K562 (cell line): ENCODE results near the gene NEB. TPM values are rescaled to one million over a fixed set of nuclear protein-coding genes. Genes with fewer than 3 reads are reported as not detected.

Experiments used
- ATAC-seq: fragments of 200-7000 bp; cut with Tn5 transposase; 3 replicates; pipeline ENCODE4 v1.9.1; 2020; ENCODE audit warnings: moderate library complexity
- BruUV-seq: library from RNA; stranded (reverse); fragments of 400-500 nt; replicated peaks from 2 replicates; lab custom pipeline; 2021; lab: Mats Ljungman, UMichigan
- CTCF ChIA-PET: fragments of 300-600 bp; formaldehyde crosslinking; extraction: SDS; loops from one replicate; lab custom pipeline; 2021; ENCODE audit warnings: low intra/inter-chr PET ratio; lab: Yijun Ruan, JAX
- POLR2A ChIA-PET: fragments of 300-600, 350-650 bp; sonication (Branson Sonifier 250); formaldehyde crosslinking; extraction: SDS; loops from one replicate; lab custom pipeline; 2021; ENCODE audit warnings: antibody characterized with exemption, inconsistent platforms; lab: Yijun Ruan, JAX
- DNase-seq, 4 experiments: peaks; one replicate each; pipeline versions ENCODE4 v3.0.0 to v3.0.0-alpha.2; 2011 to 2018; ENCODE audit warnings: low spot score in 3 of 4, mixed read lengths in 3 of 4; ENCODE audit errors: extremely low read depth in 1 of 4
- FAIRE-seq: peaks from 2 replicates; lab custom pipeline; 2011; peaks lifted over from hg19 to GRCh38; lab: Jason Lieb, UNC
- H2AFZ ChIP-seq: 2 replicates; pipeline ENCODE4 v1.6.0; 2011; ENCODE audit warnings: low read depth, low read length, control low read depth, inconsistent platforms
- H3K27ac ChIP-seq: fragments of 200-600 bp; 3 replicates; pipeline ENCODE4 v1.8.0; 2011; ENCODE audit warnings: low read depth, mild to moderate bottlenecking, control low read depth, inconsistent platforms, low read length, moderate library complexity, mixed read lengths; ENCODE audit errors: extremely low read depth
- H3K27me3 ChIP-seq, 2 experiments: fragments of 300-600 bp in 1 of 2; 2 replicates in 1 of 2; 3 replicates in 1 of 2; pipeline versions ENCODE4 v1.6.0 to v1.8.0; 2011; ENCODE audit warnings: inconsistent platforms in 2 of 2, low read length in 2 of 2, mild to moderate bottlenecking in 1 of 2, mixed read lengths in 1 of 2, moderate library complexity in 1 of 2; ENCODE audit not compliant: control insufficient read depth in 2 of 2, insufficient read depth in 2 of 2
- H3K36me3 ChIP-seq: fragments of 300-600 bp; 3 replicates; pipeline ENCODE4 v1.8.0; 2011; ENCODE audit warnings: mild to moderate bottlenecking, low read length, inconsistent platforms; ENCODE audit not compliant: control insufficient read depth, insufficient read depth
- H3K4me1 ChIP-seq, 2 experiments: fragments of 200-600 bp in 1 of 2; replicated peaks in 1 of 2; 2 replicates in 1 of 2; 3 replicates in 1 of 2; pipeline versions ENCODE4 v1.5.1 to v1.8.0; 2011; ENCODE audit warnings: inconsistent platforms in 2 of 2, low read length in 2 of 2, mild to moderate bottlenecking in 1 of 2, mixed read lengths in 1 of 2, moderate library complexity in 1 of 2; ENCODE audit not compliant: control insufficient read depth in 2 of 2, insufficient read depth in 2 of 2
- H3K4me2 ChIP-seq: 2 replicates; pipeline ENCODE4 v1.6.1; 2011; ENCODE audit warnings: low read length, control low read depth, inconsistent platforms, mixed read lengths; ENCODE audit not compliant: insufficient read depth
- H3K4me3 ChIP-seq: fragments of 200-600 bp; sonication (generic), shearing (Covaris generic); 2 replicates; pipeline ENCODE4 v1.5.1; 2016; ENCODE audit warnings: control low read depth, inconsistent platforms
- H3K79me2 ChIP-seq: fragments of 200-600 bp; 3 replicates; pipeline ENCODE4 v1.8.0; 2011; ENCODE audit warnings: low read length, inconsistent platforms; ENCODE audit not compliant: control insufficient read depth, insufficient read depth
- H3K9ac ChIP-seq, 2 experiments: 2 replicates each; pipeline versions ENCODE4 v1.6.0 to v1.6.1; 2011; ENCODE audit warnings: low read depth in 2 of 2, low read length in 2 of 2, control low read depth in 1 of 2, inconsistent platforms in 1 of 2, mild to moderate bottlenecking in 1 of 2, mixed read lengths in 1 of 2; ENCODE audit not compliant: insufficient read depth in 1 of 2
- H3K9me1 ChIP-seq: one replicate; pipeline ENCODE4 v1.6.0; 2011; ENCODE audit warnings: inconsistent platforms, mild to moderate bottlenecking, low read length, moderate library complexity; ENCODE audit not compliant: control insufficient read depth, insufficient read depth
- H3K9me3 ChIP-seq: replicated peaks from 2 replicates; pipeline ENCODE4 v1.5.1; 2011; ENCODE audit warnings: low read depth, low read length, inconsistent platforms; ENCODE audit not compliant: control insufficient read depth, insufficient read depth
- H4K20me1 ChIP-seq: replicated peaks from 2 replicates; pipeline ENCODE4 v1.6.1; 2011; ENCODE audit warnings: low read length, inconsistent platforms, mixed read lengths; ENCODE audit not compliant: control insufficient read depth, insufficient read depth
- CCAR2 ChIP-seq: fragments of 200-400 bp; formaldehyde crosslinking; IDR thresholded peaks from 2 replicates; pipeline ENCODE4 v1.6.1; 2017; ENCODE audit warnings: mild to moderate bottlenecking, low read depth, low read length
- FOSL1 ChIP-seq: fragments of 200-800 bp; sonication (Bioruptor generic); conservative IDR thresholded peaks from 2 replicates; pipeline ENCODE4 v1.6.1; 2016; ENCODE audit warnings: missing genetic modification characterization, missing compliant biosample characterization
- MCM7 ChIP-seq, 2 experiments: fragments of 450-650 bp; IDR thresholded peaks; 2 replicates each; pipeline ENCODE4 v1.6.1; 2016 to 2018
- NFYB ChIP-seq: IDR thresholded peaks from 2 replicates; pipeline ENCODE4 v1.6.1; 2011; ENCODE audit warnings: mild to moderate bottlenecking, moderate library complexity; ENCODE audit not compliant: insufficient read length; ENCODE audit errors: extremely low read depth
- PML ChIP-seq: IDR thresholded peaks from 2 replicates; pipeline ENCODE4 v1.6.1; 2012; ENCODE audit warnings: low read length, inconsistent platforms
- SMAD3 ChIP-seq: fragments of 450-650 bp; formaldehyde crosslinking; conservative IDR thresholded peaks from 2 replicates; pipeline ENCODE4 v1.4.0; 2020; ENCODE audit warnings: mild to moderate bottlenecking
- TCF7L2 ChIP-seq: fragments of 150-350 bp; IDR thresholded peaks from 2 replicates; pipeline ENCODE4 v1.6.1; 2016; ENCODE audit warnings: low read depth, mild to moderate bottlenecking, low read length, moderate library complexity
- TRIM24 ChIP-seq, 2 experiments: fragments of 450-650 bp; IDR thresholded peaks; 2 replicates each; pipeline ENCODE4 v1.6.1; 2016
- ZKSCAN8 ChIP-seq: fragments of 200-800 bp; sonication (Bioruptor generic); IDR thresholded peaks from 2 replicates; pipeline ENCODE4 v1.6.1; 2016; ENCODE audit warnings: missing genetic modification characterization, missing compliant biosample characterization
- ZNF324 ChIP-seq: fragments of 250-450 bp; sonication (Bioruptor Pico); IDR thresholded peaks from 2 replicates; pipeline ENCODE4 v1.4.0; 2020; ENCODE audit warnings: mild to moderate bottlenecking
- ZNF507 ChIP-seq: conservative IDR thresholded peaks from 2 replicates; pipeline ENCODE4 v1.6.1; 2017; ENCODE audit warnings: missing genetic modification characterization, missing compliant biosample characterization
- ZNF696 ChIP-seq: fragments of 250-450 bp; sonication (Bioruptor Pico); conservative IDR thresholded peaks from 2 replicates; pipeline ENCODE4 v1.4.0; 2020; ENCODE audit warnings: mild to moderate bottlenecking, moderate library complexity
- WGBS: fragments of 100-300 bp; shearing (Covaris generic); methylation state at CpG from one replicate; pipeline ENCODE4 v1.1.6; 2016; ENCODE audit warnings: low coverage, mixed read lengths; ENCODE audit not compliant: insufficient coverage; ENCODE audit errors: missing lambda C conversion rate; 5-methylcytosine and 5-hydroxymethylcytosine counted together
- in situ Hi-C: fragments of 300-500 bp; cut with MboI; formaldehyde crosslinking; loops from 4 replicates; pipeline ENCODE4 v1.15.0; 2018; ENCODE audit warnings: inconsistent platforms, mixed read lengths
- intact Hi-C: fragments of 100-400 bp; cut with micrococcal nuclease; formaldehyde crosslinking; loops from 2 replicates; pipeline ENCODE4 v1.14.2; 2022
- polyA plus RNA-seq, 8 experiments: library from polyadenylated mRNA; depleted of rRNA in 4 of 8; stranded (reverse) in 5 of 8; unstranded in 3 of 8; fragments of >200 nt; fragmentation: Nextera tagmentation in 2 of 8; fragmentation: Illumina TruSeq in 1 of 8; extraction: Ambion mirVana in 2 of 8; extraction: Trizol in 1 of 8; gene quantifications; 2 replicates each; pipeline versions ENCODE4 v1.2.1 to v1.2.3, GENCODE V29; 2011 to 2014; ENCODE audit warnings: inconsistent platforms in 1 of 8, missing spikeins in 1 of 8
- total RNA-seq, 7 experiments: library from RNA; depleted of rRNA in 6 of 7; stranded (reverse); fragments of >200 nt in 6 of 7; fragmentation: Illumina TruSeq in 2 of 7; extraction: Trizol in 2 of 7; gene quantifications; 2 replicates each; pipeline versions ENCODE4 v1.2.1 to v1.2.3, GENCODE V29; 2011 to 2021; ENCODE audit warnings: low replicate concordance in 1 of 7
- TF ChIP-seq, protein P1 (sequence below): sonication (generic); formaldehyde crosslinking; IDR thresholded peaks from 2 replicates; pipeline ENCODE4 v1.8.1; 2022; ENCODE audit warnings: missing genetic modification reagents
- TF ChIP-seq, protein P2 (sequence below), 2 experiments: IDR thresholded peaks in 1 of 2; conservative IDR thresholded peaks in 1 of 2; 2 replicates each; pipeline ENCODE4 v1.6.1; 2016; ENCODE audit warnings: low read depth in 2 of 2, mild to moderate bottlenecking in 1 of 2, missing compliant biosample characterization in 1 of 2, missing genetic modification characterization in 1 of 2, moderate library complexity in 1 of 2

NEB gene
- total and polyA plus RNA-seq, 9 of the 15 experiments (the other 6 are each of a cell fraction or from before 2014, with no cell fraction given): 1.7 to 3.8 (median 2.9) TPM

- intact Hi-C loops (no loop called here), in situ Hi-C loops (no loop called here)
- H3K4me3 ChIP-seq: no peak overlapping the region
- ChIA-PET CTCF (no interaction called here), POLR2A (no interaction called here)
- no peak overlapping the region for H3K9ac ChIP-seq
- no peaks in the 10 kb centered on the region for H3K79me2 ChIP-seq
- peak; percentile 63 for ATAC-seq
- H3K9me1 ChIP-seq: no peaks in the 10 kb centered on the region
- H3K4me2 ChIP-seq: no peak overlapping the region
- H3K36me3 ChIP-seq: no peaks in the 10 kb centered on the region
- H3K4me1 ChIP-seq: no peaks in the 10 kb centered on the region
- no TSS peak for BruUV-seq
- no peak overlapping the region for H3K27ac ChIP-seq
- no peaks in the 10 kb centered on the region for H4K20me1 ChIP-seq
- H2AFZ ChIP-seq: no peak overlapping the region
- no peaks in the 10 kb centered on the region for H3K27me3 ChIP-seq
- no peak for DNase-seq
- TF ChIP-seq CCAR2 (no peak), ZNF324 (no peak), FOSL1 (tag) (peak; percentile 78), TCF7L2 (no peak), NFYB (no peak)
- WGBS: 35% methylated on average over 5 of the region's 5 CpGs
- no peaks in the 10 kb centered on the region for H3K9me3 ChIP-seq
- FAIRE-seq: no peak
These were observed 158.9 kb downstream of the NEB start for GRCh38 chr2:151575338-151575737.

- FAIRE-seq (no peak), ATAC-seq (peak; percentile 23; the same call in 1 of the 3 replicates), DNase-seq (no peak)
- no peaks in the 10 kb centered on the region for H3K79me2 ChIP-seq
- in situ Hi-C loops: no loop called here
- H3K9me1 ChIP-seq: no peaks in the 10 kb centered on the region
- POLR2A ChIA-PET: no interaction called here
- no TSS peak for BruUV-seq
- WGBS: 56% methylated on average over 8 of the region's 8 CpGs
- no peak overlapping the region for H3K4me2 ChIP-seq
- H3K27ac ChIP-seq: no peak overlapping the region
- intact Hi-C loops: no loop called here
- H3K4me1 ChIP-seq: no peaks in the 10 kb centered on the region
- 0 out of 5 replicates have a peak, but pooled peaks cover 0 to 5% of the 10 kb centered on the region in 2 experiments for H3K27me3 ChIP-seq
- no peaks in the 10 kb centered on the region for H3K9me3 ChIP-seq
- H3K36me3 ChIP-seq: no peaks in the 10 kb centered on the region
- no peak overlapping the region for H3K4me3 ChIP-seq
- no peak overlapping the region for H3K9ac ChIP-seq
- CTCF ChIA-PET: no interaction called here
- 0 out of 2 replicates have a peak overlapping the region, but pooled peaks have one; percentile 11 for H2AFZ ChIP-seq
- H4K20me1 ChIP-seq: no peaks in the 10 kb centered on the region
- TF ChIP-seq SMAD3: no peak
- TF ChIP-seq ZNF696 (CRISPR knock-in tag): no peak
- no peak for TF ChIP-seq PML
- TF ChIP-seq, protein P1, sequence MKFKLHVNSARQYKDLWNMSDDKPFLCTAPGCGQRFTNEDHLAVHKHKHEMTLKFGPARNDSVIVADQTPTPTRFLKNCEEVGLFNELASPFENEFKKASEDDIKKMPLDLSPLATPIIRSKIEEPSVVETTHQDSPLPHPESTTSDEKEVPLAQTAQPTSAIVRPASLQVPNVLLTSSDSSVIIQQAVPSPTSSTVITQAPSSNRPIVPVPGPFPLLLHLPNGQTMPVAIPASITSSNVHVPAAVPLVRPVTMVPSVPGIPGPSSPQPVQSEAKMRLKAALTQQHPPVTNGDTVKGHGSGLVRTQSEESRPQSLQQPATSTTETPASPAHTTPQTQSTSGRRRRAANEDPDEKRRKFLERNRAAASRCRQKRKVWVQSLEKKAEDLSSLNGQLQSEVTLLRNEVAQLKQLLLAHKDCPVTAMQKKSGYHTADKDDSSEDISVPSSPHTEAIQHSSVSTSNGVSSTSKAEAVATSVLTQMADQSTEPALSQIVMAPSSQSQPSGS (CRISPR knock-in tag): no peak
- TF ChIP-seq ZNF507 (tag): no peak
- TF ChIP-seq, protein P2, sequence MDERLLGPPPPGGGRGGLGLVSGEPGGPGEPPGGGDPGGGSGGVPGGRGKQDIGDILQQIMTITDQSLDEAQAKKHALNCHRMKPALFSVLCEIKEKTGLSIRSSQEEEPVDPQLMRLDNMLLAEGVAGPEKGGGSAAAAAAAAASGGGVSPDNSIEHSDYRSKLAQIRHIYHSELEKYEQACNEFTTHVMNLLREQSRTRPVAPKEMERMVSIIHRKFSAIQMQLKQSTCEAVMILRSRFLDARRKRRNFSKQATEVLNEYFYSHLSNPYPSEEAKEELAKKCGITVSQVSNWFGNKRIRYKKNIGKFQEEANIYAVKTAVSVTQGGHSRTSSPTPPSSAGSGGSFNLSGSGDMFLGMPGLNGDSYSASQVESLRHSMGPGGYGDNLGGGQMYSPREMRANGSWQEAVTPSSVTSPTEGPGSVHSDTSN (CRISPR knock-in tag; IDR thresholded peaks at IDR 0.05; ENCODE audit: low read depth): no peak
- TF ChIP-seq, protein P2 (tag; conservative IDR thresholded peaks at IDR 0.05; ENCODE audit: low read depth): no peak
- TF ChIP-seq ZKSCAN8 (CRISPR knock-in tag): no peak
- no peak for TF ChIP-seq MCM7 (IDR thresholded peaks at IDR 0.05)
- TF ChIP-seq TRIM24 (IDR thresholded peaks at IDR 0.05): no peak
These were observed 164.1 kb downstream of the NEB start for GRCh38 chr2:151570191-151570590.
